SJSA1 (cell line): ENCODE results near the gene RIPK3. TPM values are rescaled to one million over a fixed set of nuclear protein-coding genes. Genes with fewer than 3 reads are reported as not detected.
"Not testable (repeated sequence)": the region's sequence is repeated elsewhere in the genome, so short reads cannot be mapped to it uniquely, and the experiment has no call there.

Experiments
- DNase-seq, 2 experiments: peaks; one replicate each; pipeline ENCODE4 v3.0.0-alpha.2; 2015 to 2020; ENCODE audit warnings: low spot score in 2 of 2, low read depth in 1 of 2
- H3K27ac ChIP-seq: fragments of 250-450 bp; sonication (Bioruptor Pico); 2 replicates; pipeline ENCODE4 v1.5.1; 2020; ENCODE audit warnings: mild to moderate bottlenecking, moderate library complexity
- H3K27me3 ChIP-seq: fragments of 250-450 bp; sonication (Bioruptor Pico); replicated peaks from 2 replicates; pipeline ENCODE4 v1.5.1; 2020; ENCODE audit warnings: mild to moderate bottlenecking, moderate library complexity
- H3K36me3 ChIP-seq: fragments of 250-450 bp; sonication (Bioruptor Pico); 2 replicates; pipeline ENCODE4 v1.5.1; 2020; ENCODE audit warnings: mild to moderate bottlenecking
- H3K4me1 ChIP-seq: fragments of 250-450 bp; sonication (Bioruptor Pico); replicated peaks from 2 replicates; pipeline ENCODE4 v1.6.1; 2021; ENCODE audit warnings: mild to moderate bottlenecking
- H3K4me3 ChIP-seq: fragments of 250-450 bp; sonication (Bioruptor Pico); 2 replicates; pipeline ENCODE4 v1.5.1; 2020; ENCODE audit warnings: mild to moderate bottlenecking
- H3K9me3 ChIP-seq: fragments of 250-450 bp; sonication (Bioruptor Pico); replicated peaks from 2 replicates; pipeline ENCODE4 v1.5.1; 2020; ENCODE audit warnings: mild to moderate bottlenecking
- total RNA-seq: library from RNA; depleted of rRNA; stranded (reverse); fragments of >200 nt; shearing (Covaris generic); gene quantifications from 2 replicates; pipeline ENCODE4 v1.2.3, GENCODE V29; 2014

Gene RIPK3
- total RNA-seq, 1 experiment from 2014 or later, result not detected

DNA sequence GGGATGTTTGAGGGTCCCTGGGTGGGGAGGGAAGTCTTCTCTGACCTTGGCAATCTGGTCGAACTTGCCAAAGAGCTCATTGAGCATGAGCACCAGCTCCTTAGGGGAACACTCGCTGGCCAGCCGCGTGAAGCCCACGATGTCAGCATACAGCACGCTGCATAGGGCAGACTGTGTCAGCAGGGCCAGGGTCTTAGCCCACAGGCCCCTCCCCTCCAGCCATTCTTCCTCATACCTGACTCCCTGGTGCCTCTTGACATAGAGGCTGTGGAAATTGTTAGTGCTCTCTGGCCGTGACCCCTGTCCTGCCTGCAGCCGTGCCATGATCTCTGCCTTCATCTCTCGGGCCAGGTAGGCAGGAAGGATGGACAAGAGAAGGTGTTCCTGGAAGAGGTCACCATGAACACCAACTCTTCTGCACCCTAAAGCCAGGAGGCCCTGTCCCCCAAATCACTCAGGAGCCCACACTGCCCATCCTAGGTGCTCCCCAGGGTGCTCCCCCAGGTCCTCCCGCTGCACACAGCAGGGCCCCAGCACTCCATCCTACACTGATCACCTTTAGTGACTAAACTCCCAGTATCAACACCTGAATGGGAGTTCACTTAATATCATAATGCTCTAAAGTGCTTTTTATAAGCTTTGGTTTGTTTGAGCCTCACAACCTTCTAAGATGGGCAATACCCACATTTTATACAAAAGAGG, 8.7 kb downstream of the RIPK3 start:
- Histone ChIP-seq H3K4me3 (no peak overlapping the region), H3K27ac (no peak overlapping the region), H3K27me3 (no peaks in the 10 kb centered on the region), H3K9me3 (no peaks in the 10 kb centered on the region), H3K4me1 (peaks cover 7% of the 10 kb centered on the region), H3K36me3 (no peaks in the 10 kb centered on the region)
- DNase-seq, result no peak

DNA sequence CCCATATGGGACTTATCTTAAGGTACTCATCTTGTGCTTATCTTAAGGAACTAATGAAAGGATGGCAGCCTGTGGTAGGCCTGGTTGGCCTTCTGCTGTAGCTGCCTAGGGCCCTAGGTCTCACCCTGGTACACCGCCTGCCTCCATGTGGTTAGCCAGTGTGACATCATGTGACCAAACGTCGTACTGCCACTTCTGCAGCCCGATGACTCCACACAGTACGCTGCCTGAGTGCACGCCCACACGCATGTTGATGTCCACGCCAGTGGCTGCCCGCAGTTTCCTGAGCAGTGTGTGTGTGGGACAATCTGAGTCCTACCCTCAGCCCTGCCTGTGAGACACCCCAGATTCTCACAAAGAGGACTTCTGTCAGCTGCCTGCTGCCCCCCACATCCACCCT, 10.1 kb downstream of the RIPK3 start:
- no peak for DNase-seq
- no peaks in the 10 kb centered on the region for H3K9me3 ChIP-seq
- no peaks in the 10 kb centered on the region for H3K27me3 ChIP-seq
- no peak overlapping the region for H3K27ac ChIP-seq
- H3K36me3 ChIP-seq, result no peaks in the 10 kb centered on the region
- H3K4me3 ChIP-seq, result no peak overlapping the region
- H3K4me1 ChIP-seq, result peaks cover 7% of the 10 kb centered on the region

DNA sequence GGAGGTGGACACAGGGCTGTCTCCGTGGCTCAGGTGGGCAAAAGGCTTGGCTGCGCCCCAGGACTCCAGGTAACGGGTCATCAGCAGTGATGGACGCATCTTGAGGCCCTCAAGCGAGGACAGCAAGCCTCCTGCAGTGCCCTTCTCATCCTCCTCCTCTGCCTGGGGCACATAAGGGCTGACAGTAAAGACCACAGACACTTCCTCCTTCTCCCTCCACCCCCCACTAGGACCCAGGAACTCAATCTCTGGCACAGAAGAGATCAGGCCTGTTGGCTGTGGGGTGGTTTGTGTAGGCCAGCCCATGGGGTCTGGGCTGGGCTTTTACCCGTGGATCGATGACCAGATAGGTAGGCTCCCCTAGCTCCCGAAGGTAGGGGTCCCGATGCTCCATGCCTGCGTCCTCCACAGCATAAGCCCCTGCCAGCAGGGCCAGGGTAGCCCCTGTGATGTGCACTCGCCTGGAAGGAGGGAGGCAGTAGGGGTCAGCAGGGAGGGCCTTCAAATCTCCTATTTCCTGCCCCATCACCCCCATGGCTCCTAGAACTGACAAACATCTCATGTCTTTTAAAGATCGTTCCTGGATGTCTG, 10.6 kb downstream of the RIPK3 start:
- no peak for DNase-seq
- Histone ChIP-seq H3K4me1 (peaks cover 7% of the 10 kb centered on the region), H3K36me3 (no peaks in the 10 kb centered on the region)

DNA sequence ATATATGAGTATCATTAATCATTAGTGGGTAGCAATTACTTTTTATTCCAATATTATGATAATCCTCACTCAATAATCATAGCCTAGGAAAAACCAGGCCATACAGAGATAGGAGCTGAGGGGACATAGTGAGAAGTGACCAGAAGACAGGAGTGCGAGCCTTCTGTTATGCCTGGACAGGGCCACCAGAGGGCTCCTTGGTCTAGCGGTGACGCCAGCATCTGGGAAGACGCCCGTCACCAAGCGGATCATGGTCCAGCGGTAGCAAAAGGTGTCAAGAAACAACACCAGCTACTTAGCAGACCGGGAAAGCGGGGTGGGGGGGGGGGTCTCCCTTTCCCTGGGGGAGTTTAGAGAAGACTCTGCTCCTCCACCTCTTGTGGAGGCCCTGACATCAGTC, 11.9 kb downstream of the RIPK3 start:
- not testable (repeated sequence) for DNase-seq, H3K36me3 ChIP-seq, H3K4me1 ChIP-seq, H3K4me3 ChIP-seq, H3K27ac ChIP-seq, H3K27me3 ChIP-seq, H3K9me3 ChIP-seq

More for the DNA sequence above, 10.6 kb downstream of the RIPK3 start:
- Histone ChIP-seq H3K27ac (no peak overlapping the region), H3K4me3 (no peak overlapping the region), H3K27me3 (no peaks in the 10 kb centered on the region), H3K9me3 (no peaks in the 10 kb centered on the region)

DNA sequence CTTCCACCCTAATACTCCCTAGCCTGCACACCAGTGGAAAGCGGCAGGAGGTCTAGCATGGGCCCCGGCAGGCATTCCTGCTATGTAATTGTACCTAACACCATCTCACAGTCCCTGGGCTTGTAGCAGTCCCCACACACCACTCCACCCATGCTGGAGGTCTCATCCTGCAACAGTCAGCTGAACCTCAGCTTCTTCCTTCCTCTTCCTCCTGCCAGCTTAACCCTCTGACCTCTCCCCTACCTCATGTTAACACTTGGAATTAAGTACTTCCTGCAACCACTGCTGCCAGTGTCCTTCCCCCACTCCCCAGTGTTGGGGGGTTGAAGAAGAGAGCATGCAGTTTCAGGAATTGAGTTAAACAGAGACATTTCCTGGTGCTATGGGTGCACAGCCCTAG, 12.5 kb downstream of the RIPK3 start:
- H3K4me3 ChIP-seq, result no peak overlapping the region
- H3K27ac ChIP-seq, result no peak overlapping the region
- no peaks in the 10 kb centered on the region for H3K9me3 ChIP-seq
- H3K36me3 ChIP-seq, result no peaks in the 10 kb centered on the region
- H3K4me1 ChIP-seq, result no peaks in the 10 kb centered on the region
- DNase-seq, result no peak
- H3K27me3 ChIP-seq, result no peaks in the 10 kb centered on the region

DNA sequence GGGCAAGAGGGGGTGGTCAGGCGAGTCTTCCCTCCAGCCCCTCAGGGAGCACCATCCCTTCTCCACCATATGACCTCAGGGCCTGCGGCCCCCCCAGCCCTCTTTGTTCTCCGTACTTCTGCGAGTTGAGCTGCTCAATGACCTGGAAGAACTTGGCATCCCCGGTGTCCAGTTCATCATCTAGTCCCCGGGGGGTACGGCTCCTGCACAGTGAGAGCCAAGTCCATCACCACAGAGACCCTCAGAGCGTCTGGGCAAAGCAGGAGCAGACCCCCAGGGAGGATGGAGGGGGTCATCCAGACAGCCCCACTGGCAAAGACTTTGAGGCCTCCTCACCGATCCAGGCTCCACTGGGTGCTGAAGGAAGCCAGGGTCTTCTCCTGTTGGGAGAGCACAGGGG, 13.8 kb downstream of the RIPK3 start:
- no peak overlapping the region for H3K4me3 ChIP-seq
- no peak overlapping the region for H3K27ac ChIP-seq
- H3K27me3 ChIP-seq, result no peaks in the 10 kb centered on the region
- H3K4me1 ChIP-seq, result no peaks in the 10 kb centered on the region
- no peak for DNase-seq
- H3K36me3 ChIP-seq, result no peaks in the 10 kb centered on the region
- H3K9me3 ChIP-seq, result no peaks in the 10 kb centered on the region

DNA sequence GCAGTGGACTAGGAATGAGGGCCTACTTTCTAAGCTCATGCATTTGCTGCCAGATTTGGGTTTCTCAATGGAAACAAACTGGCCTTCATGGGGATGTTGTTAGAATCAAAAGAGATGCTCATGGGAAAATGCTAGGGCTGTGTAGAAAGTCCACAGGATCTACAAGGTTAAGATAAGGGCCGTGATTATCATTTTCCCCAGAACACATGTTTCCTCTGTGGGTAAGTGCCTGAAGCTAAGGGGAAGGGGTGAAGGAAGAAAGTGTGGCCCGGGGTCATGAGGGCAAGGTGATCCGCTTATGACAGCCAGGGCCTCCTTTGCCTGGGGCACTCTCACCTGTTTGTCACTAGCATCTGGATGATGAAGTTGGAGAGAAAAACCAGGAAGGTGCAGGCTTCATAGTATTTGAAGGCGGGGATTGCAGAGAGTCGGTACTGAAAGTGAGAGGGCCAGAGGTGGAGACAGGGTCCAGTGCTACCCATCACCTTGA, 14.7 kb downstream of the RIPK3 start:
- no peak overlapping the region for H3K27ac ChIP-seq
- no peak overlapping the region for H3K4me3 ChIP-seq

DNA sequence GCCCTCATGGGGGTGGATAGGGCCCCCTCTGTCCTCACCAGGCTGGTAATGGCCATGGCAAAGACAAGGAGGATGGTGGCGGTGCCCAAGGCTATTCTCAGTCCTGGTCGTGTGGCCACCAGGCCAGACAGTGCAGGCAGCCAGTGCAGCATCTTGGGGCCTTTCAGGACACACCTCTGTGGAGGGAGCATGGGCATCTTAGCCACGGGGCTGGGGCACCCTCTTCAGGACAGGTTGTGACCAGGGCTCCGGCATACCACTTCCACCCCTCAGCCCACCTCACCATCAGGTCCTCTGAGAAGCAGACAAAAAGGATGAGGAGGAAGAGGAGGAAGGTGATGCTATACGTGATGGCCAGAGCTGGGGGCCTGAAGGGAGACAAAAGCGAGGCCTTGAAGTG, 15.8 kb downstream of the RIPK3 start:
- H3K4me3 ChIP-seq, result no peak overlapping the region
- H3K27me3 ChIP-seq, result no peaks in the 10 kb centered on the region
- no peaks in the 10 kb centered on the region for H3K4me1 ChIP-seq
- H3K36me3 ChIP-seq, result no peaks in the 10 kb centered on the region
- no peak overlapping the region for H3K27ac ChIP-seq
- DNase-seq, result no peak
- H3K9me3 ChIP-seq, result no peaks in the 10 kb centered on the region

More for the DNA sequence above, 14.7 kb downstream of the RIPK3 start:
- Histone ChIP-seq H3K9me3 (no peaks in the 10 kb centered on the region), H3K36me3 (no peaks in the 10 kb centered on the region), H3K27me3 (no peaks in the 10 kb centered on the region), H3K4me1 (no peaks in the 10 kb centered on the region)
- DNase-seq, result no peak

DNA sequence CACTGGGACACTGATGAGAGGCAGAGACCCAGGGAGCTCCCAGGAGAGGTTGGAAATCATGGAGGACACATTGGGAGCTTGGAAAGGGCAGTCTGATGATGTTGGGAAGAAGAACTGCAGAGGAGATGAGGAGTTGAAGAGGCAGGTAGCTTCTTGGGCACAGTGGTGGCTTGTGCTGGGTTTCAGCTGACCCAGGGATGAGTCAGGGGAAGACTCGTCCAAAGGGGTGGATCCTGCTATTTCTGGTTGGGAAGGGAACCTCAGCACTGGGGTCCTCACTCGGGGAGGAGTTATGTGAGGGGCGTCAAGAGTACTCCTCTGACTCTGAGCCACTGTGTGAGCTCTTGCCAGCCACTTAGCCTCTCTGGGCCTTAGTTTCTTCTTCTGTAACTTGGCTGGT, 16.4 kb downstream of the RIPK3 start:
- Histone ChIP-seq H3K27me3 (no peaks in the 10 kb centered on the region), H3K4me3 (no peak overlapping the region)
- no peak for DNase-seq

DNA sequence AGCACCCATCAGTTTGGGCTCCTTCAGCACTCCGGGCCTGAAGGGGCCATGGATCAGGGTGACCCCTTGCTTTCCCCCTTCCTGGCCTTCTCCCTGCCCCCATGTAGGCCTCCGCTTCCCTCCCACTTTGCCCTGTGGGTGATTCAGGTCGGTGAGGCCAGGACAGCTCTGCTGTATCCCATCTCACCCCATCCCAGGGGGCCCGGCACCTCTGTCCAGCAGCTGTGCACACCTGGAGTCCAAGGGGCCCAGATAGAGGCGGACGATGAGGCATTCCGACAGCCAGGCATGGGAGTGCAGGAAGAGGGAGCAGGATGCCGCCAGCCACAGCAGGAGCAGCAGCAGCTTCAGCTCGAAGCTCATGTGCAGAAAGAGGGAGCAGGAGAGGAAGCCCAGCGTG, 17.1 kb downstream of the RIPK3 start:
- no peak for DNase-seq
- H3K27ac ChIP-seq, result no peak overlapping the region
- no peaks in the 10 kb centered on the region for H3K36me3 ChIP-seq
- no peaks in the 10 kb centered on the region for H3K4me1 ChIP-seq
- no peaks in the 10 kb centered on the region for H3K27me3 ChIP-seq
- H3K9me3 ChIP-seq, result no peaks in the 10 kb centered on the region
- H3K4me3 ChIP-seq, result no peak overlapping the region

More for the DNA sequence above, 16.4 kb downstream of the RIPK3 start:
- Histone ChIP-seq H3K36me3 (no peaks in the 10 kb centered on the region), H3K9me3 (no peaks in the 10 kb centered on the region), H3K27ac (no peak overlapping the region), H3K4me1 (no peaks in the 10 kb centered on the region)

DNA sequence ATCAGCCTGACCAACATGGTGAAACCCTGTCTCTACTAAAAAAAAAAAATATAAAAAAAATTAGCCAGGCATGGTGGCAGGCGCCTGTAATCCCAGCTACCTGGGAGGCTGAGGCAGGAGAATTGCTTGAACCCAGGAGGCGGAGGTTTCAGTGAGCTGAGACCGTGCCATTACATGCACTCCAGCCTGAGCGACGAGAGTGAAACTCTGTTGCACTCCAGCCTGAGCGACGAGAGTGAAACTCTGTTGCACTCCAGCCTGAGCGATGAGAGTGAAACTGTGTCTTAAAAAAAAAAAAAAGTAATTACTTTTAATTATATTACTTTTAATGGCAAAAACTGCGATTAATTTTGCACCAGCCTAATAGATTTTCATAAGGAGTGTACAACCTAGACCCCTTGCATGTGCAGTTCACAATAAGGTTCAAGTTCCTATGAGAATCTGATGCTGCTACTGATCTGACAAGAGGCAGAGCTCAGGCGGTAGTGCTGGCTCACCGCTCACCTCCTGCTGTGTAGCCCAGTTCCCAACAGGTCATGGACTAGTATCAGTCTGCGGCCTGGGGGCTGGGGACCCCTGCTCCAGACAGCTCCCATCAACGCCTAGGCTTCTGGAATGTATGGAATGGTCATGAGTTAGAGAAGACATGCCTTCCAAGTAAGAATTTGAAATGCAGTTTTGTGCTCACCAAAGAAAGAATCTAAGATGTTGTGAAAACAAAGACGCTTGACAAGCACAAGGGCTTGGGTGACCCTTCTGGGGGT, 18.4 kb downstream of the RIPK3 start:
- H3K4me1 ChIP-seq, result peaks cover 13% of the 10 kb centered on the region
- H3K36me3 ChIP-seq, result no peaks in the 10 kb centered on the region
- no peaks in the 10 kb centered on the region for H3K27me3 ChIP-seq

DNA sequence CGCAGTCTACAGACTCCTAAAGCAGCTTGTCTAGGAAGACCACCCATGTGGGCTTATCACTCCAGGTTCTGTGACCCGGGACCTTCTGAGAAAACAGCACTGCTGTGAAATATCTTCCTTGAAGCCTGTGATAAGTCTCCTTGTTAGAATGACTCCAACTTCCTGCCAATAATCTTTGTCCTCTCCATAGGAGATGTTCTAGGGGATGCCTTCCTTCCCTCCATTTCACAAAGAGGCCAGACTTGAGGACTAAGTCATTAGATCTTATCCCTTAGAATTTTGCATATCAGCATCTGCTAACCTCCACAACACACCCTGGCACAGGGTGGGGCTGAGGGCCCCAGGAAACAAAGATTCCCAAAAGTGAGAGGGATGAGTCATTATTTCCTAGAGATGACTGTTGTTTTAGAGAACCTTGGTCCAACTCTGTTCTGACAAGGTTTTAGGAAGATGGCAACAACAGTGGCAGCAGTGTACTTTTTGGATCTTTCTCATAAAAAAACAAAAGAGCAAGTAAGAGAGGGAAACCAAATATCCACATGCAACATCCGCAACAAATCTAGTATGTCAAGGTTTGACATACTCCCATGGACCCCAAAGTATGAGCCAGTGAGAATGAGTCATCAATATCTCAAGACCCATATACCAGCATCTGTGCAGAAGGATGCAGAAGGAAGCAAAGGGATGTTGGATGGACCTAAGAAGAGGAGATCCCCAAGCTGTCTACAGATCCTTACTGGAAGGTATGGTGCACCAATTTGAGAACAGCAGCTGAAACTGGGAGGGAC, 22.5 kb downstream of the RIPK3 start:
- Histone ChIP-seq H3K27ac (no peak overlapping the region), H3K9me3 (no peaks in the 10 kb centered on the region), H3K4me3 (no peak overlapping the region), H3K4me1 (peaks cover 13% of the 10 kb centered on the region), H3K36me3 (no peaks in the 10 kb centered on the region), H3K27me3 (no peaks in the 10 kb centered on the region)
- DNase-seq, result peak in 1 of 2 experiments; percentile 27

More for the DNA sequence above, 18.4 kb downstream of the RIPK3 start:
- Histone ChIP-seq H3K27ac (no peak overlapping the region), H3K4me3 (no peak overlapping the region), H3K9me3 (no peaks in the 10 kb centered on the region)
- DNase-seq, result no peak

DNA sequence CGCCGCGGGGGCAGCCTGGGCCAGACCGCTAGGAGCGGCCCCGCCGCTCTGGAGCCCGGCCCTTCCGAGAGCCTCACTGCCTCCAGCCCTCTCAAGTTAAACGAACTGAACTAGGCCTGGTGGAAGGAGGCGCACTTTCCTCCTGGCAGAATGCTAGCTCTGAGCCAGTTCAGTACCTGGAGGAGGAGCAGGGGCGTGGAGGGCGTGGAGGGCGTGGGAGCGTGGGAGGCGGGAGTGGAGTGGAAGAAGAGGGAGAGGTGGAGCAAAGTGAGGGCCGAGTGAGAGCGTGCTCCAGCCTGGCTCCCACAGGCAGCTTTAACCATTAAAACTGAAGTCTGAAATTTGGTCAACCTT, 23.2 kb downstream of the RIPK3 start:
- Histone ChIP-seq H3K4me3 (no peak overlapping the region), H3K27me3 (no peaks in the 10 kb centered on the region)

More for the DNA sequence above, 23.2 kb downstream of the RIPK3 start:
- Histone ChIP-seq H3K9me3 (no peaks in the 10 kb centered on the region), H3K27ac (no peak overlapping the region), H3K4me1 (peaks cover 13% of the 10 kb centered on the region), H3K36me3 (no peaks in the 10 kb centered on the region)
- DNase-seq, result no peak
